Natural killer cell (primary cell): ENCODE results near the gene PLEK2. TPM values are rescaled to one million over a fixed set of nuclear protein-coding genes. Genes with fewer than 3 reads are reported as not detected.

Experiments used
- ATAC-seq, 3 donors: fragments of 150-1000 bp in 2 of 3; fragments of 200-7000 bp in 1 of 3; cut with Tn5 transposase; 1 replicate in 1 of 3; 2 replicates in 2 of 3; pipeline ENCODE4 v1.10.0; 2021; ENCODE audit warnings: mild to moderate bottlenecking in 2 of 3, moderate library complexity in 2 of 3
- DNase-seq, 2 donors: peaks; one replicate each; pipeline versions ENCODE4 v3.0.0 to v3.0.0-alpha.2; 2013 to 2021; ENCODE audit warnings: mixed read lengths in 1 of 2
- H3K27ac ChIP-seq: one replicate; pipeline ENCODE4 v1.5.1; 2013; ENCODE audit warnings: mild to moderate bottlenecking, low read length
- H3K27me3 ChIP-seq: one replicate; pipeline ENCODE4 v1.6.1; 2013; ENCODE audit warnings: low read length; ENCODE audit not compliant: control insufficient read depth, insufficient read depth
- H3K36me3 ChIP-seq: one replicate; pipeline ENCODE4 v1.6.1; 2013; ENCODE audit warnings: low read length; ENCODE audit not compliant: control insufficient read depth, insufficient read depth
- H3K4me1 ChIP-seq: one replicate; pipeline ENCODE4 v1.6.1; 2013; ENCODE audit warnings: low read length; ENCODE audit not compliant: control insufficient read depth, insufficient read depth
- H3K4me3 ChIP-seq: one replicate; pipeline ENCODE4 v1.5.1; 2013; ENCODE audit warnings: low read length
- H3K9me3 ChIP-seq: one replicate; pipeline ENCODE4 v1.6.1; 2013; ENCODE audit warnings: low read length; ENCODE audit not compliant: control insufficient read depth, insufficient read depth
- H3K27ac Mint-ChIP-seq, 2 donors: one replicate each; pipeline ENCODE4 v1.8.0; 2022; ENCODE audit warnings: mild to moderate bottlenecking in 2 of 2, mixed read lengths in 2 of 2, moderate library complexity in 1 of 2
- H3K27me3 Mint-ChIP-seq, 2 donors: one replicate each; pipeline ENCODE4 v1.8.0; 2022; ENCODE audit warnings: low read depth in 2 of 2, mixed read lengths in 2 of 2
- H3K36me3 Mint-ChIP-seq: one replicate; pipeline ENCODE4 v1.8.0; 2022; ENCODE audit warnings: mixed read lengths
- H3K4me1 Mint-ChIP-seq, 2 donors: one replicate each; pipeline ENCODE4 v1.8.0; 2022; ENCODE audit warnings: mixed read lengths in 2 of 2
- H3K4me3 Mint-ChIP-seq: one replicate; pipeline ENCODE4 v1.8.0; 2022; ENCODE audit warnings: mild to moderate bottlenecking, moderate library complexity, mixed read lengths
- H3K9me3 Mint-ChIP-seq, 2 donors: one replicate each; pipeline ENCODE4 v1.8.0; 2022; ENCODE audit warnings: mixed read lengths in 2 of 2
- CTCF ChIP-seq: fragments of 200-600 bp; IDR thresholded peaks from one replicate; pipeline ENCODE4 v1.8.0; 2022; ENCODE audit warnings: antibody characterized with exemption
- WGBS: methylation state at CpG from one replicate; pipeline ENCODE4 v1.1.7; 2013; ENCODE audit warnings: missing lambda C conversion rate; ENCODE audit not compliant: insufficient coverage; 5-methylcytosine and 5-hydroxymethylcytosine counted together
- intact Hi-C: fragments of 100-400 bp; cut with micrococcal nuclease; formaldehyde crosslinking; loops from one replicate; pipeline ENCODE4 v1.14.2; 2022
- total RNA-seq, 4 donors: library from RNA; stranded (reverse); fragments of 120-200 nt in 1 of 4; gene quantifications; one replicate each; pipeline versions ENCODE4 v1.2.3 to v1.2.4, GENCODE V29; 2013 to 2022

Gene PLEK2
- total RNA-seq, 3 donors from 2014 or later (not counting 1 experiment from before 2014, with no cell fraction given) = not detected

GRCh38 chr14:67432050-67432564 lies 20.1 kb upstream of the PLEK2 start:
- DNase-seq (no peak), ATAC-seq (no peak)
- Mint-ChIP-seq H3K4me3 (no peak overlapping the region), H3K27ac (no peak overlapping the region), H3K36me3 (no peaks in the 10 kb centered on the region), H3K9me3 (no peaks in the 10 kb centered on the region), H3K4me1 (no peaks in the 10 kb centered on the region), H3K27me3 (peaks cover 10 to 15% of the 10 kb centered on the region in 2 donors)
- Histone ChIP-seq H3K4me3 (no peak overlapping the region), H3K9me3 (no peaks in the 10 kb centered on the region), H3K4me1 (peaks cover 4% of the 10 kb centered on the region), H3K27me3 (no peaks in the 10 kb centered on the region), H3K27ac (no peak overlapping the region), H3K36me3 (no peaks in the 10 kb centered on the region)
- intact Hi-C loops = no loop called here
- 80% methylated on average over 7 of the region's 7 CpGs for WGBS
- TF ChIP-seq CTCF = no peak

- ATAC-seq = no peak
- no peak overlapping the region for H3K27ac Mint-ChIP-seq
- no peaks in the 10 kb centered on the region for H3K9me3 Mint-ChIP-seq
- no peak overlapping the region for H3K4me3 ChIP-seq
- H3K27ac ChIP-seq = no peak overlapping the region
- no peak overlapping the region for H3K4me3 Mint-ChIP-seq
- no peak for DNase-seq
- TF ChIP-seq CTCF = no peak
- H3K4me1 ChIP-seq = peaks cover 6% of the 10 kb centered on the region
- WGBS = 90% methylated on average over 9 of the region's 9 CpGs
- H3K4me1 Mint-ChIP-seq = no peaks in the 10 kb centered on the region
- H3K27me3 Mint-ChIP-seq = peaks cover 14 to 28% of the 10 kb centered on the region in 2 donors
- intact Hi-C loops = no loop called here
- H3K27me3 ChIP-seq = no peaks in the 10 kb centered on the region
- H3K36me3 ChIP-seq = no peaks in the 10 kb centered on the region
- no peaks in the 10 kb centered on the region for H3K36me3 Mint-ChIP-seq
- no peaks in the 10 kb centered on the region for H3K9me3 ChIP-seq
These were observed 17.7 kb upstream of the PLEK2 start for GRCh38 chr14:67429510-67430205.

- Mint-ChIP-seq H3K27ac (no peak overlapping the region), H3K36me3 (no peaks in the 10 kb centered on the region), H3K4me3 (no peak overlapping the region), H3K9me3 (no peaks in the 10 kb centered on the region), H3K27me3 (peaks cover 15 to 28% of the 10 kb centered on the region in 2 donors), H3K4me1 (no peaks in the 10 kb centered on the region)
- H3K36me3 ChIP-seq = no peaks in the 10 kb centered on the region
- no peak for TF ChIP-seq CTCF
- no peak overlapping the region for H3K4me3 ChIP-seq
- H3K27me3 ChIP-seq = no peaks in the 10 kb centered on the region
- H3K4me1 ChIP-seq = peaks cover 6% of the 10 kb centered on the region
- no peak overlapping the region for H3K27ac ChIP-seq
- DNase-seq (no peak), ATAC-seq (no peak)
- no peaks in the 10 kb centered on the region for H3K9me3 ChIP-seq
- intact Hi-C loops = no loop called here
- 87% methylated on average over 7 of the region's 7 CpGs for WGBS
These were observed 16.6 kb upstream of the PLEK2 start for GRCh38 chr14:67428501-67429031.
